T-helper 2 cell treated with Interferon-gamma antibody and Interleukin-4, amounts not matched to agents 100 ng/mL and 5 ng/mL, for 36 hours (primary cell): ENCODE measurements around the gene ATOH1. TPM values are rescaled to one million over a fixed set of nuclear protein-coding genes. Genes with fewer than 3 reads are reported as not detected.

Experiments
- intact Hi-C: fragments of 100-400 bp; cut with micrococcal nuclease; formaldehyde crosslinking; loops from one replicate; pipeline ENCODE4 v1.15.1; 2023
- total RNA-seq: library from RNA; stranded (reverse); gene quantifications from 2 replicates; pipeline ENCODE4 v1.2.3, GENCODE V29; 2022

The ATOH1 gene
- total RNA-seq, result not detected in 2 replicates

- intact Hi-C loops, result loop anchor here (5.0 kb wide), 1 partner anchor 929 kb away; the partner anchor contains the start of gene BMPR1B
Measured at GRCh38 chr4:93828332-93828994, at the start of gene ATOH1. ATOH1 (plus strand) TSS chr4:93828753; CDS start chr4:93828927, 174 bp downstream.

DNA sequence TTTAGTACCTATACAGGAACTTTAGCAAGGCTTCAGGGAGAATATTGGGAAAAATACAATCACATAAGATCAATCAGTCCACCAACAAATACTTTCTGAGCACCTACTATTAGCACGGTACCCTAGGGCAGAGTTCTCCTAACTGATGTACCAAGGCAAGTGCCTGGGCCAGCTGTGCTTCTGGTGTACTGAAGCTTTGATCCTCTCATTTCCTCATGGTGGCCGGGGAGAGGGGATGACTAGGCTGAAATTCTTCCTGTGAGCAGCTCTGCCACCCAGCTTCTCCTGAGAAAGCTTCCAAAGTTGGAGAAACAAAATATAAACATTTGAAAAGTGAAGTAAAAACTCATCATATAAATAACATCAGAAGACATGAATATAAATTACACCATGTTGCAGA is 49.3 kb upstream of the ATOH1 start:
- intact Hi-C loops, result no loop called here

DNA sequence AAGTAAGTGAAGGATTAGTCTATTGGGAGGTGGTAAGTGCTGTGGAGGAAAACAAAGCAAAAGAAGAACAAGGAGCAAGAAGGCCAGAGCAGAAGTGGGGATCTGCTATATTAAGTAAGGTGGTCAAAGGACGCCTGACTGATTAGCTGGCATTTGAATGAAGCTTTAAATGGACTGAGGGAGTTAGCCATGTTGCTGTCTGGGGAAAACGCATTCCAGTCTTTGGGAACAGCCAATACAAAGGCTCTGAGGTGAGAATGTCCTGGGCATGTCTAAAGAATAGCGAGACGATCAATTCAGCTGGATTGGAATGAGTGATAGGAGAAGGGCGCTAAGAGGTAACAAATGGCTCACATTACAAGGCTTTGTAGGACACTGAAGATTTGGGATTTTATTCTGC is 48.5 kb upstream of the ATOH1 start:
- intact Hi-C loops, result no loop called here

GRCh38 chr4:93781198-93781597 is 47.4 kb upstream of the ATOH1 start:
- intact Hi-C loops, result no loop called here

- intact Hi-C loops, result no loop called here
Measured at GRCh38 chr4:93786149-93786548, 42.4 kb upstream of the ATOH1 start.

DNA sequence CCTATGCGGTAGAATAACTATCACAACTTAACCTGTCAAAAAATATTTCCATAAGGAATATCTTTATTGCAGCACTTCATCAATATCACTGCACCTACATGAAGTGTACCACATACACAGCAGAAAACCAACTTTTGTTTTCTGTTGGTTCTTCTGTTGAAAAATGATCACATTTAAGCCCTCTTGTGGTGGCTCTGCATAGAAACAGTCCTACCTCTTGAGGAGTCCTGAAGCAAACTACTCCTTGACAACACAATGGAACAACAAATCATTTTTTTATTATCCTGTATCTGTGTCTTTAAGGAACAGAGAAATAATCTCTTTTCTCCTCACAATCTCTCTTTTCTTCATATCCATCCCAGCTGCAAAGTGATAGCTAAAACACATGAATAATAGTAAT is 39.8 kb upstream of the ATOH1 start:
- intact Hi-C loops, result loop anchor here (2.0 kb wide), 1 partner anchor 40 kb away; no protein-coding TSS in a partner anchor

GRCh38 chr4:93791570-93792195 is 36.9 kb upstream of the ATOH1 start:
- intact Hi-C loops, result loop anchor here (2.0 to 5.0 kb wide), 4 partner anchors 336 to 616 kb away; no protein-coding TSS in a partner anchor

- intact Hi-C loops, result no loop called here
Measured at GRCh38 chr4:93802045-93802444, 26.5 kb upstream of the ATOH1 start.

DNA sequence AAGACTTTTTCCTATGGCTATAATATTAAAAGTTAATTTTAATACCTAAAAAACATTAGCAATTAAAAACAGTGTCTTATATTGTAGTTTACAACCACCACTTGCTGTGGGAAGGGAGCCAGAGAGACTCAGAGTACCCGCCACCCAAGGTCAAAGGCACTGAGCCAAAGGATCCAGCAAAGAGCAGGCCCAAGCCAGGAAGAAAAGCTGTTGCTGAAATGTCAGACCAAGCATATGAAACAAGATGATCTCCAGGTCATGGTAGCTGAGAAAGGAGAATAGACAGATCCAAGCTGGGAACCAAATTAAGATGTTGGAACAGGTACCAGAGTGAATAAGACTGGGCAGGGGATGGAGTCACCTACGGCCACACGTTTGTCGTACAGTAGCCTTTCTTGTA is 18.8 kb upstream of the ATOH1 start:
- intact Hi-C loops, result no loop called here

DNA sequence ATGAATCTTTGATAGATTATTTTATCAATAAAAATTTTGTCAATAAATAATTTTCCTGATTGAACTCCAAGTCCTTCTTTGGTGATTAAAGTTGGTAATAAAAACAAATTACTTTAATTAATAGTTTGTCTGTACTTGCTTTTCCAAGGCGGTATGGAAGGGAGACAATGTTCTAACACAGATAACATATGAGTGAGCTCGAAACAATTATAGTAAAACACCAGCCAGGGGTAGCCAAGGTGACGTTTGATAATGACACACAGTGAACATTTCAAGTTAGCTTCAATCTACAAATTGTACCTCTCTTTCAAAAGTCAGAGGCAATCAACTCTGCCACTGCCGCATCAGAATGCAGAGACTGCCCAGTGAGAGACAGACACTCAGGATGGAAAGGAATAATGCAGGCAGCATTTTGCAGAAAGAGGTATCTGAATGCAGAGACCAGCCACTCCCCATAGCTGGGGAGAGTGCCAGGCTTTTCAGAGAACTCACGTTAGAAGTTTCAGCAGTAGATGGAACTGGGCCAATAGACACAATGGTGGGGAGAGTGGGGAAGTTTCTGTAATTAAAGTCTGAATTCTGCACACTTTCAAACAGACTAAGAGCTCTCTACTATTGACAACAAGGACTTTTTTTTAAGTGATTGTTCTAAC is 18.1 kb upstream of the ATOH1 start:
- intact Hi-C loops, result no loop called here

DNA sequence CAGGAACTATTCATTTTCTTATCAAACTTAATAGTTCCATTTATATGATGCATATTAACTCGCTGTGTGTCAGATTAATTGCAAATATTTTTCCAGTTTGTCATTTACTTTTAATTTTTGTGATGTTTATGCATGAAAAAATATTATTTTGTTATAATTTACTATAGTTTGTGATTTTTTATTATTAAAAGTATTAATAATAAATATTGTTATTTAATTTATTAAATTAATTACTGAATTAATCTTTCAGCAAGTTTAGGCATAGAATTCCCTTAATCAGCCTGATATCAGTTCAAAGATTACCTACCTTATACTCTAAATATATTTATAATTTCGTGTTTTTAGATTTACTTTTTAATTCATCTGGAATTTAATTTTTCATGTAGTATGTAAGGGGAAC is 15.5 kb upstream of the ATOH1 start:
- intact Hi-C loops, result no loop called here

DNA sequence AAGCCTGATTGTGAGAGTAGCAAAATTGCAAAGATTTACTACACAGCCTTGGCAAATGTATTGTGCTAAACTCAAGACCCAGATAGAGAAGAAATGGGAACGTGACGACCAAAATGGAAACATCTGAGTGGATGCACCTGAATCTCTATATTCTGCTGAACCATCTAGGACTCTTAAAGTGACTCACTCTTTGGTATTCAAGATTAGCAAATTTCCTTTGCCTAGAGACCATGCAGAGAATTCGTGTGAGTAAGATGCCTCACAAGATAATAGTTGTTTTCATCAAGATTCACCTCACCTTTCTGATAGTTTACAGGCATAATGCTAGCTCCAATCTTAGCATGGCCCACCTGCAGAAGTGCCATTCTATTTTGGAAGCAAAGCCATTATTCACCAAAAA is 14.4 kb upstream of the ATOH1 start:
- intact Hi-C loops, result no loop called here

GRCh38 chr4:93814722-93815121 is 13.8 kb upstream of the ATOH1 start:
- intact Hi-C loops, result no loop called here

GRCh38 chr4:93825551-93826216 is 2.9 kb upstream of the ATOH1 start:
- intact Hi-C loops, result loop anchor here (5.0 kb wide), 1 partner anchor 932 kb away; the partner anchor contains the start of gene BMPR1B

- intact Hi-C loops, result loop anchor here (5.0 kb wide), 1 partner anchor 930 kb away; the partner anchor contains the start of gene BMPR1B
Measured at GRCh38 chr4:93827272-93827947, 1.1 kb upstream of the ATOH1 start.

GRCh38 chr4:93828995-93829819 is 654 bp downstream of the ATOH1 start:
- intact Hi-C loops, result loop anchor here (5.0 kb wide), 1 partner anchor 928 kb away; the partner anchor contains the start of gene BMPR1B

DNA sequence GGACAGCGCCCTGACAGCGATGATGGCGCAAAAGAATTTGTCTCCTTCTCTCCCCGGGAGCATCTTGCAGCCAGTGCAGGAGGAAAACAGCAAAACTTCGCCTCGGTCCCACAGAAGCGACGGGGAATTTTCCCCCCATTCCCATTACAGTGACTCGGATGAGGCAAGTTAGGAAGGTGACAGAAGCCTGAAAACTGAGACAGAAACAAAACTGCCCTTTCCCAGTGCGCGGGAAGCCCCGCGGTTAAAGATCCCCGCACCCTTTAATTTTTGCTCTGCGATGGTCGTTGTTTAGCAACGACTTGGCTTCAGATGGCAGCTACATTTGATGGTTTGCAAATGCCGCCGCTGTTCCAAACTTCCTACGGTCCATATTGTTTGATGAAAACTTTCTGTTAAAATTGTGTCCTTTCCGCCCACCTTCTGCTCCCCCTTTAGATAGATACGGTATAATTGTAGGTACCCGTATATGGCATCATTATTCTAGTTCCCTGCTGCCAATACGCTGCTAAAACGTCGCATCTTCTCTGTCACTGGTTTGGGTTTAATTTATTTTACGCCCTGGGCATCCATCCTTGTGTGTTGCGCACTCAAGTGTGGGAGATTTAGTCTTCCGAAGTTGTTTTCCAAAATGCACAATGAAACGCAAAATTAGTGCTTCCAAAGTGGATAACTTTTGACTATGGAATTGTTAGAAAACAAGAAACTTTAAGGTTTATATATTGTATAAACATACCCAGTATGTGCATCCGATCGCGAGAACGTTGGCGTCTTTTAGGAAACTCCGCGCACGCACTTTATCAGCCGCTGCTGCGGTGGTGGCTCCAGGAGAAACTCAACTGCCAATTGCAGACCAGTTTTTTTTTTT is 1.5 kb downstream of the ATOH1 start:
- intact Hi-C loops, result loop anchor here (5.0 kb wide), 2 partner anchors 927 to 1523 kb away; partner anchors contain the start of gene BMPR1B

DNA sequence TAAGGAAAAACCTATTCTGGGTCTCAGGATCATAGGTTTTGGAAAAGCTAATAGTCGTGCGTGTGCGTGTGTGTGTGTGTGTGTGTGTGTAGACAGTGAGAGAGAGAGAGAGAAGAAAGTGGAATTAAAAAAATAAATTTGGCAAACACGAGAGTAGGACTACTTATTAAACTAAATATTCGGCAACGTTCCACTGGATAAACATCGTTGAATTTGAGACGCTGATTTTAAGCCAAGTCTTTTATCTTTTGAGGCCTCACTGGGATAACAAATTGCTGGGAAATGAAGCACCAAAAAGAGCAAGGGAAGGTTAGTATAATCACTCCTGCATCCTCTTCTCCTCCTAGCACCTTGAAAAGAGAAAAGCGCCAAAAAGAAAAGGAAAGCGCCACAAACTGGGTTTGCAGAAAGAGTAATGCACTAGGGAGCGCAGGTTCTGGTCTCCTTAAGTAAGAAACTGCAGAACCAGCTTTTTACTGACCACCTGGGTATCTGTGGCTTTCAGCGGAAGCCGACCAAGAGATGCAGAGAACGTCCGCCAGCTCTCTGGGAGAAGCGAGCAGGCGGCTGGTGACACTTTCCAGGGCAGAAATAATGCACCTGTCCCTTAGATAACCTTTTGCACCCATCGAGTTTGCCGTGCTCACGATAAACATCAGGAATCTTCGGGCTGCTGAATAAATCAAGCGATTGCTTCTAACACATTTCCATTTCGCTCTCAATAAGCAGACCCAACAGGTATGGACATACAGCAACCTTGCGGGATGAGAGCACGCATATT is 3.4 kb downstream of the ATOH1 start:
- intact Hi-C loops, result loop anchor here (5.0 kb wide), 1 partner anchor 1525 kb away; no protein-coding TSS in a partner anchor
